K562 (cell line): ENCODE measurements around the gene EIF3I. TPM values are rescaled to one million over a fixed set of nuclear protein-coding genes. Genes with fewer than 3 reads are reported as not detected.

Experiments
- BRF1 ChIP-seq: IDR thresholded peaks from 3 replicates; pipeline ENCODE4 v1.6.1; 2011; ENCODE audit warnings: borderline replicate concordance, mild to moderate bottlenecking; ENCODE audit not compliant: insufficient read length; ENCODE audit errors: extremely low read depth
- CHD4 ChIP-seq: fragments of 200-600 bp; sonication (generic); IDR thresholded peaks from 3 replicates; pipeline ENCODE4 v1.6.1; 2012; ENCODE audit warnings: low read depth, mild to moderate bottlenecking, mixed read lengths, low read length, inconsistent platforms; ENCODE audit not compliant: insufficient read depth, insufficient replicate concordance, poor library complexity, severe bottlenecking
- CREB3 ChIP-seq: fragments of 450-650 bp; conservative IDR thresholded peaks from 2 replicates; pipeline ENCODE4 v1.6.1; 2016; ENCODE audit warnings: missing genetic modification characterization, low read depth, mild to moderate bottlenecking, missing compliant biosample characterization, moderate library complexity
- CTCF ChIP-seq, 3 experiments: IDR thresholded peaks in 2 of 3; conservative IDR thresholded peaks in 1 of 3; 2 replicates each; pipeline ENCODE4 v1.5.1; 2011 to 2012; ENCODE audit warnings: low read length in 3 of 3, mild to moderate bottlenecking in 3 of 3, control low read depth in 2 of 3, improper control_type of control experiment in 1 of 3, inconsistent platforms in 1 of 3, low read depth in 1 of 3, mixed read lengths in 1 of 3, moderate library complexity in 1 of 3; ENCODE audit not compliant: insufficient read depth in 2 of 3
- E2F6 ChIP-seq, 2 experiments: IDR thresholded peaks; 2 replicates each; pipeline ENCODE4 v1.6.1; 2011; ENCODE audit warnings: borderline replicate concordance in 1 of 2, control low read depth in 1 of 2, low read depth in 1 of 2, low read length in 1 of 2, mild to moderate bottlenecking in 1 of 2, mixed read lengths in 1 of 2, moderate library complexity in 1 of 2; ENCODE audit not compliant: insufficient read depth in 1 of 2, insufficient read length in 1 of 2, poor library complexity in 1 of 2, severe bottlenecking in 1 of 2; ENCODE audit errors: extremely low read depth in 1 of 2
- FOSL1 ChIP-seq: fragments of 200-800 bp; sonication (Bioruptor generic); conservative IDR thresholded peaks from 2 replicates; pipeline ENCODE4 v1.6.1; 2016; ENCODE audit warnings: missing genetic modification characterization, missing compliant biosample characterization
- HDAC1 ChIP-seq, 2 experiments: fragments of 450-650 bp; IDR thresholded peaks; 2 replicates each; pipeline ENCODE4 v1.6.1; 2016 to 2017; ENCODE audit warnings: inconsistent platforms in 1 of 2, mild to moderate bottlenecking in 1 of 2, moderate library complexity in 1 of 2
- ID3 ChIP-seq, 2 experiments: fragments of 250-450 bp in 1 of 2; fragments of 450-650 bp in 1 of 2; sonication (Bioruptor Pico) in 1 of 2; IDR thresholded peaks; 2 replicates each; pipeline versions ENCODE4 v1.6.1 to v1.8.0; 2016 to 2021; ENCODE audit warnings: mild to moderate bottlenecking in 2 of 2, moderate library complexity in 2 of 2, missing compliant biosample characterization in 1 of 2, missing genetic modification characterization in 1 of 2
- KHSRP ChIP-seq: fragments of 450-650 bp; IDR thresholded peaks from 2 replicates; pipeline ENCODE4 v1.6.1; 2017
- PPARD ChIP-seq: fragments of 250-450 bp; sonication (Bioruptor Pico); IDR thresholded peaks from 2 replicates; pipeline ENCODE4 v1.8.0; 2022; ENCODE audit warnings: inconsistent platforms, mild to moderate bottlenecking, moderate library complexity
- RFX7 ChIP-seq: fragments of 250-450 bp; sonication (Bioruptor Pico); IDR thresholded peaks from 2 replicates; pipeline ENCODE4 v1.5.1; 2021; ENCODE audit warnings: mild to moderate bottlenecking
- SMAD4 ChIP-seq: fragments of 250-450 bp; sonication (Bioruptor Pico); conservative IDR thresholded peaks from 2 replicates; pipeline ENCODE4 v1.8.0; 2021; ENCODE audit warnings: inconsistent platforms, mild to moderate bottlenecking, moderate library complexity
- STAG1 ChIP-seq: sonication (generic); formaldehyde crosslinking; IDR thresholded peaks from 2 replicates; pipeline ENCODE4 v1.5.0; 2020; ENCODE audit warnings: missing genetic modification reagents, borderline replicate concordance
- THAP7 ChIP-seq: fragments of 250-450 bp; sonication (Bioruptor Pico); IDR thresholded peaks from 2 replicates; pipeline ENCODE4 v1.5.0; 2021
- ZBTB43 ChIP-seq: sonication (generic); formaldehyde crosslinking; IDR thresholded peaks from 2 replicates; pipeline ENCODE4 v1.8.0; 2023; ENCODE audit warnings: mild to moderate bottlenecking, missing genetic modification reagents
- ZNF12 ChIP-seq: sonication (generic); formaldehyde crosslinking; IDR thresholded peaks from 2 replicates; pipeline ENCODE4 v1.4.0; 2020; ENCODE audit warnings: mild to moderate bottlenecking, missing genetic modification reagents
- ZNF263 ChIP-seq: sonication (generic); formaldehyde crosslinking; IDR thresholded peaks from 2 replicates; pipeline ENCODE4 v1.8.0; 2022; ENCODE audit warnings: mild to moderate bottlenecking, missing genetic modification reagents, borderline replicate concordance
- ZNF668 ChIP-seq: fragments of 250-450 bp; sonication (Bioruptor Pico); IDR thresholded peaks from 2 replicates; pipeline ENCODE4 v1.8.0; 2022; ENCODE audit warnings: mild to moderate bottlenecking, inconsistent platforms
- polyA plus RNA-seq, 8 experiments: library from polyadenylated mRNA; depleted of rRNA in 4 of 8; stranded (reverse) in 5 of 8; unstranded in 3 of 8; fragments of >200 nt; fragmentation: Nextera tagmentation in 2 of 8; fragmentation: Illumina TruSeq in 1 of 8; extraction: Ambion mirVana in 2 of 8; extraction: Trizol in 1 of 8; gene quantifications; 2 replicates each; pipeline versions ENCODE4 v1.2.1 to v1.2.3, GENCODE V29; 2011 to 2014; ENCODE audit warnings: inconsistent platforms in 1 of 8, missing spikeins in 1 of 8
- total RNA-seq, 7 experiments: library from RNA; depleted of rRNA in 6 of 7; stranded (reverse); fragments of >200 nt in 6 of 7; fragmentation: Illumina TruSeq in 2 of 7; extraction: Trizol in 2 of 7; gene quantifications; 2 replicates each; pipeline versions ENCODE4 v1.2.1 to v1.2.3, GENCODE V29; 2011 to 2021; ENCODE audit warnings: low replicate concordance in 1 of 7

The EIF3I gene
- total and polyA plus RNA-seq, 9 of the 15 experiments (the other 6 are each of a cell fraction or from before 2014, with no cell fraction given) = 414 to 1,526 (median 635) TPM

GRCh38 chr1:32247983-32248889 lies 26.0 kb downstream of the EIF3I start (continued):
- TF ChIP-seq HDAC1 (IDR thresholded peaks at IDR 0.05) (peak in 1 of 2 experiments; percentile 50; a peak in 1 of 4 replicates), KHSRP (no peak), BRF1 (no peak), ZNF668 (CRISPR knock-in tag) (no peak), ZNF12 (CRISPR knock-in tag) (no peak), STAG1 (CRISPR knock-in tag) (peak; percentile 72), CHD4 (peak; percentile 72), PPARD (CRISPR knock-in tag) (no peak), RFX7 (CRISPR knock-in tag) (no peak), THAP7 (CRISPR knock-in tag) (no peak), CREB3 (tag) (no peak), ID3 (CRISPR knock-in tag; IDR thresholded peaks at IDR 0.05) (no peak), ID3 (tag; IDR thresholded peaks at IDR 0.05) (peak; percentile 63; the same call in 1 of the 2 replicates), E2F6 (IDR thresholded peaks at IDR 0.05; ENCODE audit: borderline replicate concordance in 1 of 2, extremely low read depth in 1 of 2, insufficient read depth in 1 of 2, insufficient read length in 1 of 2, low read depth in 1 of 2, low read length in 1 of 2, poor library complexity in 1 of 2, severe bottlenecking in 1 of 2) (peak; percentile 24 to 46), CTCF (IDR thresholded peaks at IDR 0.05 in 2 of 3, conservative IDR thresholded peaks at IDR 0.05 in 1 of 3; ENCODE audit: insufficient read depth in 2 of 3, low read depth in 1 of 3, low read length in 3 of 3) (peak; percentile 94 to 97 (median 95)), FOSL1 (no peak), ZNF263 (peak; percentile 60; the same call in 1 of the 2 replicates), SMAD4 (peak; percentile 58), ZBTB43 (CRISPR knock-in tag) (no peak)
